AG04450 (cell line): ENCODE measurements around the gene SFRP5. TPM values are rescaled to one million over a fixed set of nuclear protein-coding genes. Genes with fewer than 3 reads are reported as not detected.

Source experiments
- CTCF ChIA-PET: fragments of 300-600, 350-600 bp; formaldehyde crosslinking; extraction: SDS; loops from one replicate; lab custom pipeline; 2022; ENCODE audit warnings: antibody characterized with exemption, inconsistent platforms; lab: Charles Lee
- POLR2A ChIA-PET: fragments of 350-600 bp; formaldehyde crosslinking; extraction: SDS; loops from one replicate; lab custom pipeline; 2021; ENCODE audit warnings: antibody characterized with exemption, inconsistent platforms; lab: Yijun Ruan, JAX
- DNase-seq: peaks from one replicate; pipeline ENCODE4 v3.0.0-alpha.2; 2011; ENCODE audit warnings: low read depth, low spot score
- H3K27ac ChIP-seq: one replicate; pipeline ENCODE4 v1.5.1; 2012; ENCODE audit warnings: low read depth, low read length, control low read depth
- H3K27me3 ChIP-seq: one replicate; pipeline ENCODE4 v1.6.0; 2012; ENCODE audit warnings: low read length; ENCODE audit not compliant: control insufficient read depth, insufficient read depth
- H3K4me3 ChIP-seq: 2 replicates; pipeline ENCODE4 v1.5.1; 2011; ENCODE audit warnings: mild to moderate bottlenecking, low read depth, low read length, control low read depth
- H3K9me3 ChIP-seq: 2 replicates; pipeline ENCODE4 v1.5.1; 2012; ENCODE audit warnings: low read length; ENCODE audit not compliant: control insufficient read depth, insufficient read depth
- CTCF ChIP-seq: IDR thresholded peaks from 2 replicates; pipeline ENCODE4 v1.5.1; 2011; ENCODE audit warnings: low read depth, low read length, control low read depth, inconsistent platforms
- polyA plus RNA-seq: library from polyadenylated mRNA; depleted of rRNA; stranded (reverse); fragments of >200 nt; gene quantifications from 2 replicates; pipeline ENCODE4 v1.2.3, GENCODE V29; 2011

The SFRP5 gene
- polyA plus RNA-seq, 1 experiment: not detected

- no peaks in the 10 kb centered on the region for H3K27me3 ChIP-seq
- no peak overlapping the region for H3K27ac ChIP-seq
- TF ChIP-seq CTCF: no peak
- ChIA-PET CTCF (interaction anchor here (0.5 to 4.3 kb wide), 10 partner anchors 10 to 270 kb away, joined by 3 to 33 read pairs (median 4); partner anchors contain the start of genes MARVELD1 and ZFYVE27), POLR2A (interaction anchor here (0.6 to 2.0 kb wide), 5 partner anchors 12 to 73 kb away, joined by 3 to 9 read pairs (median 6); partner anchors contain the start of genes AVPI1 and MARVELD1)
- DNase-seq: peak; percentile 43
- H3K9me3 ChIP-seq: no peaks in the 10 kb centered on the region
- no peak overlapping the region; the same call in 1 of the 2 replicates for H3K4me3 ChIP-seq
These were observed 45.1 kb downstream of the SFRP5 start for GRCh38 chr10:97726636-97727178.

GRCh38 chr10:97724341-97724941 is 47.4 kb downstream of the SFRP5 start:
- Histone ChIP-seq H3K4me3 (no peak overlapping the region), H3K27me3 (no peaks in the 10 kb centered on the region), H3K27ac (peak overlapping the region; percentile 31), H3K9me3 (no peaks in the 10 kb centered on the region)
- TF ChIP-seq CTCF: no peak
- ChIA-PET POLR2A (interaction anchor here (0.6 to 3.3 kb wide), 8 partner anchors 11 to 97 kb away, joined by 3 to 21 read pairs (median 6); partner anchors contain the start of genes AVPI1, MARVELD1 and ZFYVE27), CTCF (interaction anchor here (0.5 to 4.3 kb wide), 6 partner anchors 8 to 446 kb away, joined by 3 to 44 read pairs (median 16); no protein-coding TSS in a partner anchor)
- DNase-seq: no peak

- no peak for TF ChIP-seq CTCF
- Histone ChIP-seq H3K4me3 (no peak overlapping the region), H3K9me3 (no peaks in the 10 kb centered on the region), H3K27me3 (no peaks in the 10 kb centered on the region), H3K27ac (no peak overlapping the region)
- ChIA-PET POLR2A (interaction anchor here (2.4 to 3.3 kb wide), 2 partner anchors 9 to 34 kb away, joined by 10 to 21 read pairs; partner anchors contain the start of gene MARVELD1), CTCF (interaction anchor here (1.0 to 4.1 kb wide), 5 partner anchors 8 to 34 kb away, joined by 3 to 44 read pairs (median 6); partner anchors contain the start of gene ZFYVE27)
- no peak for DNase-seq
These were observed 48.8 kb downstream of the SFRP5 start for GRCh38 chr10:97723001-97723400.

GRCh38 chr10:97721871-97722780 is 49.7 kb downstream of the SFRP5 start:
- Histone ChIP-seq H3K9me3 (no peaks in the 10 kb centered on the region), H3K4me3 (no peak overlapping the region), H3K27me3 (no peaks in the 10 kb centered on the region), H3K27ac (no peak overlapping the region)
- no peak for DNase-seq
- POLR2A ChIA-PET: interaction anchor here (2.4 to 3.3 kb wide), 2 partner anchors 8 to 33 kb away, joined by 10 to 21 read pairs; partner anchors contain the start of gene MARVELD1
- CTCF ChIA-PET: interaction anchor here (1.6 to 4.1 kb wide), 4 partner anchors 9 to 21 kb away, joined by 3 to 44 read pairs (median 18); no protein-coding TSS in a partner anchor
- TF ChIP-seq CTCF: no peak
